GM12864 (cell line): Measurements from ENCODE around the gene CCT3.

ENCODE experiments used
- DNase-seq: peaks from one replicate; pipeline ENCODE4 v3.0.0-alpha.2; 2011; ENCODE audit warnings: low read depth
- H3K4me3 ChIP-seq: 2 replicates; pipeline ENCODE4 v1.5.1; 2011; ENCODE audit warnings: mild to moderate bottlenecking, low read depth, low read length, control low read depth
- TF ChIP-seq, protein P1 (sequence below): IDR thresholded peaks from 2 replicates; pipeline ENCODE4 v1.5.1; 2011; ENCODE audit warnings: low read depth, mild to moderate bottlenecking, moderate library complexity, low read length, control low read depth, inconsistent platforms; ENCODE audit errors: missing control alignments

Gene CCT3

GRCh38 chr1:156286061-156286460, 52.0 kb downstream of the CCT3 start:
- TF ChIP-seq, protein P1, sequence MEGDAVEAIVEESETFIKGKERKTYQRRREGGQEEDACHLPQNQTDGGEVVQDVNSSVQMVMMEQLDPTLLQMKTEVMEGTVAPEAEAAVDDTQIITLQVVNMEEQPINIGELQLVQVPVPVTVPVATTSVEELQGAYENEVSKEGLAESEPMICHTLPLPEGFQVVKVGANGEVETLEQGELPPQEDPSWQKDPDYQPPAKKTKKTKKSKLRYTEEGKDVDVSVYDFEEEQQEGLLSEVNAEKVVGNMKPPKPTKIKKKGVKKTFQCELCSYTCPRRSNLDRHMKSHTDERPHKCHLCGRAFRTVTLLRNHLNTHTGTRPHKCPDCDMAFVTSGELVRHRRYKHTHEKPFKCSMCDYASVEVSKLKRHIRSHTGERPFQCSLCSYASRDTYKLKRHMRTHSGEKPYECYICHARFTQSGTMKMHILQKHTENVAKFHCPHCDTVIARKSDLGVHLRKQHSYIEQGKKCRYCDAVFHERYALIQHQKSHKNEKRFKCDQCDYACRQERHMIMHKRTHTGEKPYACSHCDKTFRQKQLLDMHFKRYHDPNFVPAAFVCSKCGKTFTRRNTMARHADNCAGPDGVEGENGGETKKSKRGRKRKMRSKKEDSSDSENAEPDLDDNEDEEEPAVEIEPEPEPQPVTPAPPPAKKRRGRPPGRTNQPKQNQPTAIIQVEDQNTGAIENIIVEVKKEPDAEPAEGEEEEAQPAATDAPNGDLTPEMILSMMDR = no peak
- no peak overlapping the region for H3K4me3 ChIP-seq
- DNase-seq = no peak

DNA sequence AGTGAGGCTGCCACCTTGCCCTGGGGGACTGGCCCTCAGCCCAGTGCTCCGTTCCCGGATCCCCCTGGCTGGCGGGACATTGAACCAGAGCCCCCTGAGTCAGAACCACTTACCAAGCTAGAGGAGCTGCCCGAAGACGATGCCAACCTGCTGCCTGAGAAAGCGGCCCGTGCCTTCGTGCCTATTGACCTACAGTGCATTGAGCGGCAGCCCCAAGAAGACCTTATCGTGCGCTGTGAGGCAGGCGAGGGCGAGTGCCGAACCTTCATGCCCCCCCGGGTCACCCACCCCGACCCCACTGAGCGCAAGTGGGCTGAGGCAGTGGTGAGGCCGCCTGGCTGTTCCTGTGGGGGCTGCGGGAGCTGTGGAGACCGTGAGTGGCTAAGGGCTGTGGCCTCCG, 52.7 kb downstream of the CCT3 start:
- TF ChIP-seq, protein P1 = no peak
- no peak overlapping the region for H3K4me3 ChIP-seq
- DNase-seq = no peak

DNA sequence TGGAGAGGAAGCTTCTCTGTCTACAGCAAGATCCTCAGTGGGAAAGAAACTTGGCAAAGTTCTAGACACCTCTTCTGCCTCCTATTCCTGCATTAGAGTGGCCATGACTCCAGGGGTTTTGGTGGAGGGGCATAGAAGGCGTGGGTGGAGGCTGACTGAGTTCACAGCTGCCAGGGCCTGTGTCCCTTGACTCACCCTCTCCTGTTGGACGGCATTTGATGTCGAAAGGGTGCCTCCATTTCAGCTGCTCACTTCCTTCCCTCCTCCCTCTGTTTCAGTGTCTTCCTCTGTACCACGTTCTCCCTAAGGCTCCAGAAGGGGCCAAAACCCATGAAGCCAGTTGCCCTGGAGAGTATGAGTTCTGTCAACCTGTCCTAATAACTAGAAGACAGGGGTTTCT, 53.3 kb downstream of the CCT3 start:
- DNase-seq = no peak
- no peak overlapping the region for H3K4me3 ChIP-seq
- TF ChIP-seq, protein P1 = no peak

DNA sequence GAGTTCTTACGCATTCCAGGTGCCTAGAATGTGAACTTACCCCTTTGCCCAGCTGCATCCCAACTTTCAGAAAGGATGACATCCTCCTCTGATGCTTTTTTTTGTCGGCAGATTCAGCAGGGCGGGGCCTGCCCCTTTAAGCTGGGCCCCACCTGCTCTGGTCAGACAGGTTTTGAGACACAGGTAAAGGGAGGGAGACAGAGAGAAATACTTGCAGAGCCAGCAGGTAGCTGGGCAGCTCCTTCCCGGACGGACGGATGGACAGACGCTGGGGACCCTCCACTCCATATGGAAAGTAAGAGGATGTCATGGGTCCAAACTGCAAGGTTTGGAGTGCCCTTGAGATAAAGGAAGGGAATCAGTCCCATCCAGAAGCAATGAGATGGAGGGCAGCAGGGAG, 54.0 kb downstream of the CCT3 start, which contains the start of gene TMEM79:
TSS of gene TMEM79 (plus strand) at position 214 of the 400 bp plus-strand sequence. CDS start 902 bp downstream, outside the sequence.
- DNase-seq = no peak
- peak within 1 kb of the TSS; percentile 97 for H3K4me3 ChIP-seq
- TF ChIP-seq, protein P1 = no peak

GRCh38 chr1:156283521-156283920, 54.6 kb downstream of the CCT3 start:
- no peak for DNase-seq
- TF ChIP-seq, protein P1 = no peak
- peak overlapping the region; percentile 97 for H3K4me3 ChIP-seq

DNA sequence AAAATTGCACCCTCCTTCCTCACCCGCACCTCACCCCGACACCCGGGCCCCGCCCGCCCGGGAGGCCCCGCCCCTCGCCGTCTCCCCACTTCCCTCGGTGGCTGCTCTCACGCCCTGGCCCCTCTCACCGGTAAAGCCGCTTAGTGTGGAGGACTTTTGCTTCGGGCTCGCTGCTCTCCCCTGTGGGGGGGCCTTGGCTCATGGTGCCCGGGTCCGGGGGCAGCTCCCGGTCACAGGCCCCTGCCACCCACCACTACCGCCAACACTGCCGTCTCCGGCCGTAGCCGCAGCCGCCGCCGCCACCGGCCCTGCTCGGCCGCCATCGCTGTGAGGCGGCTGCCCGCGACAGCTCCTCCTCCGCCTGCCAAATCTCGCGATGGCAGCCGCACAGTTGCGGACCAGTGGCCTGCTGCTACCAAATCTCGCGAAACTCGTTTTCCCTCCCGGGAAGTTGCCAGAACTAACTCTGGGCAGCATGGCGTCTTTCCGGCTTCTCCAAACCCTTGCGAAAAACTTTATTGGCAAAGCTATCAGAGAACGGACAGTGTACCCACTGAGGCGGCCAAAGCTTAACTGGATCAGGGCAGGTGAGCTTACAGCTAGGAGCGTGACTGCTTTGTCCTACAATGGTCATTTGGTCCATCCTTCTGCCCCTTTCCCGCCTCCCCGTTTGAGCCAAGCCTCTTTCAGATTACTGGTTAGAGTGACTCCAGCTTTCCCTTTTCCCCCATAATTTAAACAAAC, 55.4 kb downstream of the CCT3 start, which contains the start of gene SMG5:
TSS of gene SMG5 (minus strand) at position 347 of the 744 bp plus-strand sequence. CDS start at position 202, 145 bp downstream.
- peak within 1 kb of the TSS; percentile 97 for H3K4me3 ChIP-seq
- DNase-seq = peak; percentile 97
- TF ChIP-seq, protein P1 = no peak
